Skeletal muscle tissue (tissue), 4 donors: ENCODE measurements around the gene RESF1. TPM values are rescaled to one million over a fixed set of nuclear protein-coding genes. Genes with fewer than 3 reads are reported as not detected.

Experiments
- H3K27ac ChIP-seq: one replicate; pipeline ENCODE4 v1.7.0; 2013; ENCODE audit warnings: mild to moderate bottlenecking, low read depth, low read length, inconsistent platforms
- H3K27me3 ChIP-seq, 3 donors: one replicate each; pipeline ENCODE4 v1.7.0; 2013; ENCODE audit warnings: low read length in 3 of 3; ENCODE audit not compliant: control insufficient read depth in 3 of 3, insufficient read depth in 3 of 3
- H3K36me3 ChIP-seq, 3 donors: one replicate each; pipeline ENCODE4 v1.7.0; 2013; ENCODE audit warnings: low read length in 3 of 3; ENCODE audit not compliant: control insufficient read depth in 3 of 3, insufficient read depth in 3 of 3
- H3K4me1 ChIP-seq, 3 donors: one replicate each; pipeline ENCODE4 v1.7.0; 2013; ENCODE audit warnings: low read length in 3 of 3, mild to moderate bottlenecking in 3 of 3; ENCODE audit not compliant: control insufficient read depth in 3 of 3, insufficient read depth in 3 of 3
- H3K4me3 ChIP-seq, 3 donors: one replicate each; pipeline ENCODE4 v1.7.0; 2013; ENCODE audit warnings: low read length in 3 of 3
- H3K9ac ChIP-seq, 3 donors: one replicate each; pipeline ENCODE4 v1.7.0; 2013; ENCODE audit warnings: low read length in 3 of 3, mild to moderate bottlenecking in 3 of 3, moderate library complexity in 2 of 3, low read depth in 1 of 3
- H3K9me3 ChIP-seq, 3 donors: one replicate each; pipeline ENCODE4 v1.7.0; 2013; ENCODE audit warnings: low read length in 3 of 3; ENCODE audit not compliant: control insufficient read depth in 3 of 3
- total RNA-seq: library from RNA; depleted of rRNA; stranded (reverse); fragments of >200 nt; gene quantifications from one replicate; pipeline ENCODE4 v1.2.3, GENCODE V29; 2014
- donor health status: Osteomylitis.

Gene RESF1, protein sequence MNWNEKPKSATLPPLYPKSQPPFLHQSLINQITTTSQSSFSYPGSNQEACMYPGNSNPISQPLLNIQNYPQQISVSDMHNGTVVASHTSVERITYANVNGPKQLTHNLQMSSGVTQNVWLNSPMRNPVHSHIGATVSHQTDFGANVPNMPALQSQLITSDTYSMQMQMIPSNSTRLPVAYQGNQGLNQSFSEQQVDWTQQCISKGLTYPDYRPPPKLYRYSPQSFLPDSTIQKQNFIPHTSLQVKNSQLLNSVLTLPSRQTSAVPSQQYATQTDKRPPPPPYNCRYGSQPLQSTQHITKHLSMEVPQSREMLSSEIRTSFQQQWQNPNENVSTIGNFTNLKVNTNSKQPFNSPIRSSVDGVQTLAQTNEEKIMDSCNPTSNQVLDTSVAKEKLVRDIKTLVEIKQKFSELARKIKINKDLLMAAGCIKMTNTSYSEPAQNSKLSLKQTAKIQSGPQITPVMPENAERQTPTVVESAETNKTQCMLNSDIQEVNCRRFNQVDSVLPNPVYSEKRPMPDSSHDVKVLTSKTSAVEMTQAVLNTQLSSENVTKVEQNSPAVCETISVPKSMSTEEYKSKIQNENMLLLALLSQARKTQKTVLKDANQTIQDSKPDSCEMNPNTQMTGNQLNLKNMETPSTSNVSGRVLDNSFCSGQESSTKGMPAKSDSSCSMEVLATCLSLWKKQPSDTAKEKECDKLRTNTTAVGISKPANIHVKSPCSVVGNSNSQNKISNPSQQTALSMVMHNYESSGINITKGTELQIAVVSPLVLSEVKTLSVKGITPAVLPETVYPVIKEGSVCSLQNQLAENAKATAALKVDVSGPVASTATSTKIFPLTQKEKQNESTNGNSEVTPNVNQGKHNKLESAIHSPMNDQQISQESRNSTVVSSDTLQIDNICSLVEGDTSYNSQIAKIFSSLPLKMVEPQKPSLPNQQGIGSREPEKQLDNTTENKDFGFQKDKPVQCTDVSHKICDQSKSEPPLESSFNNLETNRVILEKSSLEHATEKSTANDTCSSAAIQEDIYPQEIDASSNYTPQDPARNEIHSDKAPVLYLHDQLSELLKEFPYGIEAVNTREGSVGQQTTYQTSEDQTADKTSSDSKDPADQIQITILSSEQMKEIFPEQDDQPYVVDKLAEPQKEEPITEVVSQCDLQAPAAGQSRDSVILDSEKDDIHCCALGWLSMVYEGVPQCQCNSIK (N-terminal part only)
- total RNA-seq: 19.3 TPM

DNA sequence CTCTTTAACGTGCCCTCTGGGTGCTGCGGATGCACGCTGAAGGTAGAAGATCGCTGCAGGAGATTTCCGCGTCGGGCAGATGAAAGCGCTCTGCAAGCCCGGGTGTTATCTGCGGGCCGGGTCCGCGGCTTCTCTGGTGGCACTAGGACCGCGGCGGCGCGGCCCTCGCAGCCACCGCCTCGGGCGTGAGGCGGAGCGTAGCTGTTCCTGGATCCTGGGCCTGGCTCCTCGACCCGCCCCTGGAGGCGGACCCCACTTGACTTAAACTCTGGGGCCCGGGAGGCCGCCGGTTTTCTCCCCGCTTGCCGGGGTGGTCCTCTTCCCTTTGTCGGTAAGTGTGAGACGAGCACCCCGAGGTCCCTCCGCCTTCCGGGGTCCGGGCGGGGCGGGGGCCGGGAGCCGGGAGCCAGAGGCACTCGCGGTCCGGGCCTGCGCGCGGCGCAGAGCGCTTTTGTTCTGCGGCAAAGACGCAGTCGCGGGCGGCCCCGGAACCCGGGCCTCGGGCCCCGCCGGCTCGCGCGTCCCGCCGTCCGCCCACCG lies at the start of gene RESF1:
Gene RESF1, plus strand, starts transcription at position 255 of the 540 bp plus-strand sequence. CDS start 21,541 bp downstream, outside the sequence.
- Histone ChIP-seq H3K27ac (peak within 1 kb of the TSS; percentile 72), H3K27me3 (no peaks in the 10 kb centered on the region), H3K4me3 (peak within 1 kb of the TSS; percentile 83 to 93 (median 91)), H3K9me3 (no peaks in the 10 kb centered on the region), H3K9ac (peak within 1 kb of the TSS; percentile 75 to 83 (median 81)), H3K4me1 (peaks cover 15 to 27% (median 22%) of the 10 kb centered on the region in 3 donors), H3K36me3 (peaks cover 0 to 5% (median 0%) of the 10 kb centered on the region in 3 donors)

DNA sequence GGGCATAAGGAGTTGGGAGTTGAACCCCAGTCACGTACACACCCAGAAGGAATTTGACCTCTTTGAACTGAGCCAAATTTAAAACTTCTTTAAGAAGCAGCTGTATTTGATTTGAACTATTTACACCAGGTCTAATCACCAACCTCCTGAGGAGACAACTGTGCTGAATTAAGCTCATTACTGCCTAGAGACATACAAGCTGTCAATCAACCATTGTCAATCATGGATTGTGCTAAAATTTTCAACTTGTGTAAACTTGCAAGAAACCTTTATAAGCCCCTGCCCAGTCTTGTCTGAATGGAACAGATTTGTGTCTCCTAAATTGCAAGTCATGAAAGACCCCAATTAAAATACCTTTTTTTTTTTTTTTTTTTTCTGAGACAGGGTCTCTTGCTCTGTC lies 44.3 kb upstream of the RESF1 start:
- Histone ChIP-seq H3K36me3 (no peaks in the 10 kb centered on the region), H3K27ac (no peak overlapping the region), H3K9me3 (no peaks in the 10 kb centered on the region), H3K27me3 (no peaks in the 10 kb centered on the region), H3K4me3 (no peak overlapping the region), H3K4me1 (no peaks in the 10 kb centered on the region), H3K9ac (no peak overlapping the region)

DNA sequence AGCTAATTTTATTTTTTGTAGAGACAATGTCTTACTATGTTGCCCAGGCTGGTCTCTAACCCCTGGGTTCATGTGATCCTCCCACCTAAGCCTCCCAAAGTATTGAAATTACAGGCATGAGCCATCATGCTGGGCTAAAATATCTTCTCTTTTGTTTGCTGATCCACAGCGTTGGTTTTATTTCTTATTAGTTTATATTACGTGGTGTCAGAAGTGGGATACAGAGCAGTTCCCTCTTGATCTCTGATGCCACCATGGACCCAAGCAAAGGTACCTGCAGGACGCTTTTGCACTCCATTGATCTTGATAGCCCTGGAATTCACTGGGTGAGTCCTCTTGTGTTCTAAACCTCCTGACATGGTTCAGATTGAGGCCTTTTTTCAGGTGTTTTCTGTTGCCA lies 43.8 kb upstream of the RESF1 start:
- Histone ChIP-seq H3K9me3 (no peaks in the 10 kb centered on the region), H3K27me3 (no peaks in the 10 kb centered on the region), H3K4me1 (no peaks in the 10 kb centered on the region), H3K36me3 (no peaks in the 10 kb centered on the region), H3K4me3 (no peak overlapping the region), H3K9ac (no peak overlapping the region), H3K27ac (no peak overlapping the region)

DNA sequence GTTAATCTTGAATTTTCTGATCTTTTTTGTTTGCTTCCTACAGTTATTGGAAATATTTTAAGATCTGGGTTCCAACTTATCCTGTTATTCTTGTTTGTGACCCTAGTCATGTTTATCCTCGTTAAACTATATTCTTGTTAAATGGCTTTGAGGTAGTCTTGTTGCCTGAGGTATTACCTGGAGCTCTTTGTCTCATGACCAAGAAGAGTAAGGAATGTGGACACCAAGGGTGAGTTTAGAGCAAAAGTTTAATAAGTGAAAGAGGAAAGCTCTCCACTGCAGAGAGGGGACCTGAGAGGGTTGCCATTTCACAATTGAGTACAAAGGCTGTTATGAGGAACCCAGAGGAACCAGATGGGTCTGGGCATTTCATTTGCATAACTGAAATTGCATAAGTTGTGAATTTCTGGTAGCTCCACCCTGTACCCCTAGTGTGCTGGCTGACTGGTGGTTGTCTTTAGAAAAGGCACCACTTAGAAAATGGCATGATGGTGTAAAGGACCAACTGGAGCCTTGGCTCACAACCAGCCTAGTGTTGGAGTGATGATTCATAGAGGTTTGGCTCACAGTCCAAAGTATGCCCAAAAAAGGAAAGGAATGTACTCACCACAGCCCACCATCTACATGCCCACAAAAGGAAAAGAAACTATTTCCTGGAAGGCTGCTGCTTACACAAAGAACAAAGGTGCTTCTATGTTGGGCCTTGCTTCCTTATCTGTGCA lies 36.7 kb upstream of the RESF1 start:
- no peak overlapping the region for H3K27ac ChIP-seq
- H3K9ac ChIP-seq: no peak overlapping the region
- H3K36me3 ChIP-seq: no peaks in the 10 kb centered on the region
- H3K4me1 ChIP-seq: no peaks in the 10 kb centered on the region
- H3K9me3 ChIP-seq: peaks cover 9 to 11% (median 11%) of the 10 kb centered on the region in 3 donors
- no peak overlapping the region for H3K4me3 ChIP-seq
- H3K27me3 ChIP-seq: no peaks in the 10 kb centered on the region

DNA sequence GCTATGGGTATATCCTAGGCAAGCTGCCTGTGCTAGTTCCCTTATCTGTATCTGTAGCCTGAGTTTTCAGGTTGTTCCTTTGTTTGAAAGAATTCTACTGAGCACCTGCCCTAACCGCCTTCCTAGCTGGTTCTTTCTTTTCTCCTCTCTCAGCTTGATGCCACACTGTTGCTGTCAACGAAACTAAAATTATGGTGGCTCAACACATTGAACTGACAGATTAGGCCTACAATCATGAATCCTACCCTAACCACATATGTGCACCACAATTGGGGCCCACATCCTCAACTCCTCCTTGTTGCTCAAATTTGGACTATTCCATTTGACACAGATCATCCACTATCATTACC lies 36.2 kb upstream of the RESF1 start:
- Histone ChIP-seq H3K4me1 (no peaks in the 10 kb centered on the region), H3K27me3 (no peaks in the 10 kb centered on the region), H3K27ac (no peak overlapping the region), H3K4me3 (no peak overlapping the region), H3K9me3 (peaks cover 9 to 11% (median 11%) of the 10 kb centered on the region in 3 donors), H3K9ac (no peak overlapping the region), H3K36me3 (no peaks in the 10 kb centered on the region)

DNA sequence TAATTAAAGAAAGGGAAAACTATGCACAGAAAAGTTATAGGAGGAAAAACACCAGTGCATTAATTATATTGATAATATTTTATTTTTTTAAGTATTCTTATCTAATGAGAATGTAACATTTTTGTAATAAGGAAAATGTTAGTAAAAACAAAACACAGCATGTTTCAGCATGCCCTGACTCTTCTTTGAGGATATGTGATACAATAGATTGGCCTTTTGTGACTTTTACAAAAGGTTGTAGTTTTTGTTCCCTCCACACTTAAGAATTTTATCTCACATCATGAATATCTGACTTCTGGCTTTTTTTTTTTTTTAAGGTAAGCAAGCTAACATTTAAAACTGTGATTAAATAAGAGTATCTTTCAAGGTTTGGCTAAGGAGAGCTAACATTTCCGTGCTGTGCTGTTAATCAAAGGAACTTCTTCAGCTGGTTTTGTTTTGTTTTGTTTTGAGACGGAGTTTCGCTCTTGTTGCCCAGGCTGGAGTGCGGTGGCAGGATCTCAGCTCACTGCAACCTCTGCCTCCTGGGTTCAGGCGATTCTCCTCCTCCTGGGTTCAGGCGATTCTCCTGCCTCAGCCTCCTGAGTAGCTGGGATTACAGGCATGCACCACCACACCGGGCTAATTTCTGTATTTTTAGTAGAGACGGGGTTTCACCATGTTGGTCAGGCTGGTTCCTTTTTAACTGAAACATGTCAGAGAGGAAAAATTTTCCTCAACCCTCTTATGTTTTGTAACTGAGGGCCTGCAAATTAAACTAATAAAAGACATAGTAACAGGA lies 30.8 kb upstream of the RESF1 start:
- no peak overlapping the region for H3K4me3 ChIP-seq
- H3K27me3 ChIP-seq: no peaks in the 10 kb centered on the region
- no peaks in the 10 kb centered on the region for H3K36me3 ChIP-seq
- no peaks in the 10 kb centered on the region for H3K9me3 ChIP-seq
- H3K27ac ChIP-seq: no peak overlapping the region
- H3K9ac ChIP-seq: no peak overlapping the region
- no peaks in the 10 kb centered on the region for H3K4me1 ChIP-seq

DNA sequence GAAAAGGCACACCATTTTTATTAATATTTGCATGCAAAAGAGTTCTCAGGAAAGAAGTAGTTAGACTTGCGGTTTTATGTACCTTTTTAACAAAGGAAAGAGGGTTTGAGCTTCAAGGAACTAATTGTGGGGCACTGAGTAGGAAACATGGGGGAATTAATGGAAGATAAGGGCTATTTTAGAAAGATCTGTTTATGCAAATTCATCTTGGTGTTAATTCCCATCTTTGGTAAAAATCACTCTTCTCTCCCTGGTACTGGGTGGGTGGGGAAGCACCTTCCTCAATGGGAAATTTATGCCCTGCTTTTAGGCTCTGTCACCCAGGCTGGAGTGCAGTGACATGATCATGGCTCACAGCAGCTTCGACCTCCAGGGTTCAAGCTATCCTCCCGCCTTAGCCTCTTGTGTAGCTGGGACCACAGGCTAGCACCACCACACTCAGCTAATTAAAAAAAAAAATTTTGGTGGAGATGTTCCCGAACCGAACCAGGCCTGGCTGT lies 30.1 kb upstream of the RESF1 start:
- Histone ChIP-seq H3K27ac (no peak overlapping the region), H3K4me3 (no peak overlapping the region), H3K9ac (no peak overlapping the region), H3K4me1 (no peaks in the 10 kb centered on the region), H3K9me3 (no peaks in the 10 kb centered on the region), H3K27me3 (no peaks in the 10 kb centered on the region), H3K36me3 (no peaks in the 10 kb centered on the region)

DNA sequence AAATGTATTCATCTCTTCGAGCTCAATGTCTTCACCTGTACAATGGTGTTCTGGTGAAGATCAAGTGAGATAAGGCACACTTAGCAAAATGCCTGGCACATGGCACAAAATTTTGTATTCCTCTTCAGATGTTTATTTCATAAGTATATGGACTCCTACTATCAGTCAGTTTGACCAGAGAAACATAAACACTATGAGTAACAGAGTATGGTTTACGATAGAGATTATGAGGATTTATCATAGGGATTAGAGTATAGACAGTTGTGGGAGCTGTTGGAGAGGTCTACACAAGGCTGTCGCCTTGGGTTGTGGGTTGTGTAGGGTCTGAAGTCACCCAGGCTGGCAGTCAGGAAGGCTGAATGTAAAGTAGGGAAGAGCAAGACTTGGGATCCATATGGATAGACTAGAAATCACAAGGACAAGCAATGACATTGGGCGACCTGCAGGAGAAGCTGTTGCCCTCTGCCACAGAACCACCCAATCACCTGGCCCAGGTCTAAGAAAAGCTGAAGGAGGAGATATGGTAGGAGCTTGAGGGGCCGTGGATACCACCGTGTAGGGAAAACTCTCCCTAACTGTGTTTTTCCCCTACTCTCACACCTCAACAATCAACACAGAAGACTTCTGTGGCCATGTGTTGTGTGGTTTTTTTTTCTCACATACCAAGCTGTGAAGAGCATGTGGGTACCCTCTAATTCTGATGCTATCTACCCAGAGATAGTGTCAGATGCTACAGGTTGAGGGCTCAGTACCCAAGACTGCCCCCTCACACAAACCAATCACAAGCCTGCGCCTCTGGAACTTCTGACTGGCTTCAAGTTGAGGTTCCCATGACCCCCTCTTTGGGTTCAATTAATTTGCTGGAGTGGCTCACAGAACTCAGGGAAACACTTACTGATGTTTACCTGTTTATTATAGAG lies 27.2 kb upstream of the RESF1 start:
- no peaks in the 10 kb centered on the region for H3K9me3 ChIP-seq
- no peak overlapping the region for H3K27ac ChIP-seq
- no peaks in the 10 kb centered on the region for H3K36me3 ChIP-seq
- no peaks in the 10 kb centered on the region for H3K27me3 ChIP-seq
- no peaks in the 10 kb centered on the region for H3K4me1 ChIP-seq
- H3K9ac ChIP-seq: no peak overlapping the region
- H3K4me3 ChIP-seq: no peak overlapping the region
